ENCODE measurements around the gene ZBTB20.
"Not testable (repeated sequence)": the region's sequence is repeated elsewhere in the genome, so short reads cannot be mapped to it uniquely, and the experiment has no call there.

DNA sequence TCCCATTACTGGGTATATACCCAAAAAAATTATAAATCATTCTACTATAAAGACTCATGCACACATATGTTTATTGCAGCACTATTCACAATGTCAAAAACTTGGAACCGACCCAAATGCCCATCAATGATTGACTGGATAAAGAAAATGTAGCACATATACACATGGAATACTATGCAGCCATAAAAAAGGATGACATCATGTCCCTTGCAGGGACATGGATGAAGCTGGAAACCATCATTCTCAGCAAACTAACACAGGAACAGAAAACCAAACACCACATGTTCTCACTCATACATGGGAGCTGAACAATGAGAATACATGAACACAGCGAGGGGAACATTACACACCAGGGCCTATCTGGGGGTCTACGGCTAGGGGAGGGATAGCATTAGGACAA is 467.3 kb downstream of the ZBTB20 start:
- TF ChIP-seq, protein P1, sequence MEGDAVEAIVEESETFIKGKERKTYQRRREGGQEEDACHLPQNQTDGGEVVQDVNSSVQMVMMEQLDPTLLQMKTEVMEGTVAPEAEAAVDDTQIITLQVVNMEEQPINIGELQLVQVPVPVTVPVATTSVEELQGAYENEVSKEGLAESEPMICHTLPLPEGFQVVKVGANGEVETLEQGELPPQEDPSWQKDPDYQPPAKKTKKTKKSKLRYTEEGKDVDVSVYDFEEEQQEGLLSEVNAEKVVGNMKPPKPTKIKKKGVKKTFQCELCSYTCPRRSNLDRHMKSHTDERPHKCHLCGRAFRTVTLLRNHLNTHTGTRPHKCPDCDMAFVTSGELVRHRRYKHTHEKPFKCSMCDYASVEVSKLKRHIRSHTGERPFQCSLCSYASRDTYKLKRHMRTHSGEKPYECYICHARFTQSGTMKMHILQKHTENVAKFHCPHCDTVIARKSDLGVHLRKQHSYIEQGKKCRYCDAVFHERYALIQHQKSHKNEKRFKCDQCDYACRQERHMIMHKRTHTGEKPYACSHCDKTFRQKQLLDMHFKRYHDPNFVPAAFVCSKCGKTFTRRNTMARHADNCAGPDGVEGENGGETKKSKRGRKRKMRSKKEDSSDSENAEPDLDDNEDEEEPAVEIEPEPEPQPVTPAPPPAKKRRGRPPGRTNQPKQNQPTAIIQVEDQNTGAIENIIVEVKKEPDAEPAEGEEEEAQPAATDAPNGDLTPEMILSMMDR (IDR thresholded peaks at IDR 0.05), result not testable (repeated sequence)
- not testable (repeated sequence) for TF ChIP-seq POLR2A (IDR thresholded peaks at IDR 0.05)
